ENCODE measurements around the gene CREBL2.

Gene CREBL2

GRCh38 chr12:12686925-12687324 lies 75.2 kb downstream of the CREBL2 start:
- DNase-seq (ENCODE audit: low read depth, low spot score) = peak; percentile 38
- ChIA-PET POLR2A (no interaction called here), CTCF (interaction anchor here (1.0 to 1.9 kb wide), 2 partner anchors 12 to 31 kb away, joined by 3 to 6 read pairs; no protein-coding TSS in a partner anchor)
- no peak overlapping the region for H3K4me3 ChIP-seq (ENCODE audit: low read depth, low read length)
- TF ChIP-seq CTCF (IDR thresholded peaks at IDR 0.05; ENCODE audit: insufficient read depth, low read length, missing control alignments) = no peak

- no peak overlapping the region for H3K4me3 ChIP-seq (ENCODE audit: low read depth, low read length)
- DNase-seq (ENCODE audit: low read depth, low spot score) = no peak
- TF ChIP-seq CTCF (IDR thresholded peaks at IDR 0.05; ENCODE audit: insufficient read depth, low read length, missing control alignments) = no peak
- ChIA-PET CTCF (interaction anchor here (0.7 to 1.7 kb wide), 2 partner anchors 11 to 313 kb away, joined by 3 to 6 read pairs; no protein-coding TSS in a partner anchor), POLR2A (no interaction called here)
These were observed 78.1 kb downstream of the CREBL2 start for GRCh38 chr12:12689647-12690300.

GRCh38 chr12:12691549-12691948 lies 79.9 kb downstream of the CREBL2 start:
- no peak for DNase-seq (ENCODE audit: low read depth, low spot score)
- CTCF ChIA-PET = interaction anchor here (1.0 kb wide), 1 partner anchor 37 kb away, joined by 3 read pairs; no protein-coding TSS in a partner anchor
- TF ChIP-seq CTCF (IDR thresholded peaks at IDR 0.05; ENCODE audit: insufficient read depth, low read length, missing control alignments) = no peak
- H3K4me3 ChIP-seq (ENCODE audit: low read depth, low read length) = no peak overlapping the region
- POLR2A ChIA-PET = no interaction called here

- POLR2A ChIA-PET = interaction anchor here (0.6 kb wide), 1 partner anchor 183 kb away, joined by 3 read pairs; no protein-coding TSS in a partner anchor
- CTCF ChIA-PET = interaction anchor here (1.8 kb wide), 1 partner anchor 38 kb away, joined by 6 read pairs; no protein-coding TSS in a partner anchor
- no peak for DNase-seq (ENCODE audit: low read depth, low spot score)
- no peak for TF ChIP-seq CTCF (IDR thresholded peaks at IDR 0.05; ENCODE audit: insufficient read depth, low read length, missing control alignments)
- no peak overlapping the region for H3K4me3 ChIP-seq (ENCODE audit: low read depth, low read length)
These were observed 81.5 kb downstream of the CREBL2 start for GRCh38 chr12:12693111-12693671.
